ENCODE measurements around the gene WDR74. TPM values are rescaled to one million over a fixed set of nuclear protein-coding genes. Genes with fewer than 3 reads are reported as not detected.

The WDR74 gene
- total and polyA plus RNA-seq, 2 of the 13 experiments (the other 11 are each of a cell fraction or from before 2014, with no cell fraction given) = 77.0 to 83.3 TPM

GRCh38 chr11:62831520-62832335 is 7.7 kb downstream of the WDR74 start, which contains the start of gene STX5 (continued):
- peak; percentile 57; the same call in 1 of the 2 replicates for TF ChIP-seq TFAP4 (IDR thresholded peaks at IDR 0.05; ENCODE audit: borderline replicate concordance, low read depth)
- TF ChIP-seq ZNF383 (CRISPR knock-in tag; IDR thresholded peaks at IDR 0.05; ENCODE audit: borderline replicate concordance) = 0 out of 2 replicates have a peak, but pooled peaks have one; percentile 56
- TF ChIP-seq ZNF136 (CRISPR knock-in tag; IDR thresholded peaks at IDR 0.05; ENCODE audit: low read depth) = no peak
- TF ChIP-seq HNRNPLL (IDR thresholded peaks at IDR 0.05; ENCODE audit: low read depth, low read length, poor library complexity, severe bottlenecking) = peak; percentile 32
- TF ChIP-seq HNF1A (IDR thresholded peaks at IDR 0.05; ENCODE audit: low read depth) = 0 out of 2 replicates have a peak, but pooled peaks have one; percentile 13
- TF ChIP-seq HNF1A (CRISPR knock-in tag; IDR thresholded peaks at IDR 0.05; ENCODE audit: borderline replicate concordance) = no peak
- peak; percentile 87 for TF ChIP-seq ZNF784 (CRISPR knock-in tag; IDR thresholded peaks at IDR 0.05; ENCODE audit: borderline replicate concordance)
- no peak for TF ChIP-seq ZNF557 (CRISPR knock-in tag; IDR thresholded peaks at IDR 0.05)
- TF ChIP-seq NCOA2 (CRISPR knock-in tag; IDR thresholded peaks at IDR 0.05) = peak; percentile 55
- TF ChIP-seq THAP11 (CRISPR knock-in tag; IDR thresholded peaks at IDR 0.05) = peak; percentile 75
- TF ChIP-seq NR0B2 (CRISPR knock-in tag; IDR thresholded peaks at IDR 0.05) = no peak
- TF ChIP-seq THAP7 (CRISPR knock-in tag; IDR thresholded peaks at IDR 0.05) = 0 out of 2 replicates have a peak, but pooled peaks have one; percentile 46
- TF ChIP-seq ATF1 (CRISPR knock-in tag; IDR thresholded peaks at IDR 0.05) = peak; percentile 63
- TF ChIP-seq FOXA1 (IDR thresholded peaks at IDR 0.05) = no peak
- peak; percentile 33; the same call in 1 of the 2 replicates for TF ChIP-seq FOXA1 (CRISPR knock-in tag; IDR thresholded peaks at IDR 0.05)
- peak; percentile 26; the same call in 1 of the 2 replicates for TF ChIP-seq MEIS2 (CRISPR knock-in tag; IDR thresholded peaks at IDR 0.05)
- TF ChIP-seq ATF2 (CRISPR knock-in tag; IDR thresholded peaks at IDR 0.05) = peak; percentile 60
- TF ChIP-seq SOX6 (IDR thresholded peaks at IDR 0.05) = no peak
- TF ChIP-seq SOX6 (CRISPR knock-in tag; IDR thresholded peaks at IDR 0.05) = peak; percentile 49

Measured in HepG2 (cell line).